K562 (cell line): ENCODE data around the gene SEPTIN12. TPM values are rescaled to one million over a fixed set of nuclear protein-coding genes. Genes with fewer than 3 reads are reported as not detected.

Experiments used
- ATAC-seq: fragments of 200-7000 bp; cut with Tn5 transposase; 3 replicates; pipeline ENCODE4 v1.9.1; 2020; ENCODE audit warnings: moderate library complexity
- BruUV-seq: library from RNA; stranded (reverse); fragments of 400-500 nt; replicated peaks from 2 replicates; lab custom pipeline; 2021; lab: Mats Ljungman, UMichigan
- CTCF ChIA-PET: fragments of 300-600 bp; formaldehyde crosslinking; extraction: SDS; loops from one replicate; lab custom pipeline; 2021; ENCODE audit warnings: low intra/inter-chr PET ratio; lab: Yijun Ruan, JAX
- POLR2A ChIA-PET: fragments of 300-600, 350-650 bp; sonication (Branson Sonifier 250); formaldehyde crosslinking; extraction: SDS; loops from one replicate; lab custom pipeline; 2021; ENCODE audit warnings: antibody characterized with exemption, inconsistent platforms; lab: Yijun Ruan, JAX
- DNase-seq, 4 experiments: peaks; one replicate each; pipeline versions ENCODE4 v3.0.0 to v3.0.0-alpha.2; 2011 to 2018; ENCODE audit warnings: low spot score in 3 of 4, mixed read lengths in 3 of 4; ENCODE audit errors: extremely low read depth in 1 of 4
- FAIRE-seq: peaks from 2 replicates; lab custom pipeline; 2011; peaks lifted over from hg19 to GRCh38; lab: Jason Lieb, UNC
- H2AFZ ChIP-seq: 2 replicates; pipeline ENCODE4 v1.6.0; 2011; ENCODE audit warnings: low read depth, low read length, control low read depth, inconsistent platforms
- H3K27ac ChIP-seq: fragments of 200-600 bp; 3 replicates; pipeline ENCODE4 v1.8.0; 2011; ENCODE audit warnings: low read depth, mild to moderate bottlenecking, control low read depth, inconsistent platforms, low read length, moderate library complexity, mixed read lengths; ENCODE audit errors: extremely low read depth
- H3K27me3 ChIP-seq, 2 experiments: fragments of 300-600 bp in 1 of 2; 2 replicates in 1 of 2; 3 replicates in 1 of 2; pipeline versions ENCODE4 v1.6.0 to v1.8.0; 2011; ENCODE audit warnings: inconsistent platforms in 2 of 2, low read length in 2 of 2, mild to moderate bottlenecking in 1 of 2, mixed read lengths in 1 of 2, moderate library complexity in 1 of 2; ENCODE audit not compliant: control insufficient read depth in 2 of 2, insufficient read depth in 2 of 2
- H3K36me3 ChIP-seq: fragments of 300-600 bp; 3 replicates; pipeline ENCODE4 v1.8.0; 2011; ENCODE audit warnings: mild to moderate bottlenecking, low read length, inconsistent platforms; ENCODE audit not compliant: control insufficient read depth, insufficient read depth
- H3K4me1 ChIP-seq, 2 experiments: fragments of 200-600 bp in 1 of 2; replicated peaks in 1 of 2; 2 replicates in 1 of 2; 3 replicates in 1 of 2; pipeline versions ENCODE4 v1.5.1 to v1.8.0; 2011; ENCODE audit warnings: inconsistent platforms in 2 of 2, low read length in 2 of 2, mild to moderate bottlenecking in 1 of 2, mixed read lengths in 1 of 2, moderate library complexity in 1 of 2; ENCODE audit not compliant: control insufficient read depth in 2 of 2, insufficient read depth in 2 of 2
- H3K4me2 ChIP-seq: 2 replicates; pipeline ENCODE4 v1.6.1; 2011; ENCODE audit warnings: low read length, control low read depth, inconsistent platforms, mixed read lengths; ENCODE audit not compliant: insufficient read depth
- H3K4me3 ChIP-seq: fragments of 200-600 bp; sonication (generic), shearing (Covaris generic); 2 replicates; pipeline ENCODE4 v1.5.1; 2016; ENCODE audit warnings: control low read depth, inconsistent platforms
- H3K79me2 ChIP-seq: fragments of 200-600 bp; 3 replicates; pipeline ENCODE4 v1.8.0; 2011; ENCODE audit warnings: low read length, inconsistent platforms; ENCODE audit not compliant: control insufficient read depth, insufficient read depth
- H3K9ac ChIP-seq, 2 experiments: 2 replicates each; pipeline versions ENCODE4 v1.6.0 to v1.6.1; 2011; ENCODE audit warnings: low read depth in 2 of 2, low read length in 2 of 2, control low read depth in 1 of 2, inconsistent platforms in 1 of 2, mild to moderate bottlenecking in 1 of 2, mixed read lengths in 1 of 2; ENCODE audit not compliant: insufficient read depth in 1 of 2
- H3K9me1 ChIP-seq: one replicate; pipeline ENCODE4 v1.6.0; 2011; ENCODE audit warnings: inconsistent platforms, mild to moderate bottlenecking, low read length, moderate library complexity; ENCODE audit not compliant: control insufficient read depth, insufficient read depth
- H3K9me3 ChIP-seq: replicated peaks from 2 replicates; pipeline ENCODE4 v1.5.1; 2011; ENCODE audit warnings: low read depth, low read length, inconsistent platforms; ENCODE audit not compliant: control insufficient read depth, insufficient read depth
- H4K20me1 ChIP-seq: replicated peaks from 2 replicates; pipeline ENCODE4 v1.6.1; 2011; ENCODE audit warnings: low read length, inconsistent platforms, mixed read lengths; ENCODE audit not compliant: control insufficient read depth, insufficient read depth
- CCAR2 ChIP-seq: fragments of 200-400 bp; formaldehyde crosslinking; IDR thresholded peaks from 2 replicates; pipeline ENCODE4 v1.6.1; 2017; ENCODE audit warnings: mild to moderate bottlenecking, low read depth, low read length
- CGGBP1 ChIP-seq: fragments of 250-450 bp; sonication (Bioruptor Pico); IDR thresholded peaks from 2 replicates; pipeline ENCODE4 v1.9.0; 2021; ENCODE audit warnings: mild to moderate bottlenecking
- EWSR1 ChIP-seq: fragments of 450-650 bp; IDR thresholded peaks from 2 replicates; pipeline ENCODE4 v1.6.1; 2018; ENCODE audit warnings: borderline replicate concordance, mild to moderate bottlenecking, low read depth, moderate library complexity; ENCODE audit not compliant: partially characterized antibody
- KDM4B ChIP-seq, 2 experiments: fragments of 450-650 bp in 1 of 2; sonication (generic) in 1 of 2; IDR thresholded peaks; 2 replicates each; pipeline ENCODE4 v1.6.1; 2016 to 2017; ENCODE audit warnings: borderline replicate concordance in 2 of 2, antibody characterized with exemption in 1 of 2, low read depth in 1 of 2, mild to moderate bottlenecking in 1 of 2
- LCOR ChIP-seq: sonication (generic); formaldehyde crosslinking; IDR thresholded peaks from 2 replicates; pipeline ENCODE4 v1.8.0; 2022; ENCODE audit warnings: mild to moderate bottlenecking, missing genetic modification reagents
- SNAPC5 ChIP-seq: fragments of 250-450 bp; sonication (Bioruptor Pico); IDR thresholded peaks from 2 replicates; pipeline ENCODE4 v1.8.0; 2021; ENCODE audit warnings: moderate library complexity, mild to moderate bottlenecking, inconsistent platforms
- TCF7L2 ChIP-seq: fragments of 150-350 bp; IDR thresholded peaks from 2 replicates; pipeline ENCODE4 v1.6.1; 2016; ENCODE audit warnings: low read depth, mild to moderate bottlenecking, low read length, moderate library complexity
- TOE1 ChIP-seq, 2 experiments: fragments of 450-650 bp in 1 of 2; sonication (generic) in 1 of 2; formaldehyde crosslinking in 1 of 2; IDR thresholded peaks; 2 replicates each; pipeline versions ENCODE4 v1.7.1 to v1.8.0; 2016 to 2022; ENCODE audit warnings: borderline replicate concordance in 2 of 2, mild to moderate bottlenecking in 2 of 2, antibody characterized with exemption in 1 of 2, inconsistent platforms in 1 of 2, low read depth in 1 of 2, missing genetic modification reagents in 1 of 2, moderate library complexity in 1 of 2
- ZBTB40 ChIP-seq, 2 experiments: fragments of 450-650 bp in 1 of 2; sonication (generic) in 1 of 2; formaldehyde crosslinking in 1 of 2; IDR thresholded peaks; 2 replicates each; pipeline versions ENCODE4 v1.7.1 to v1.9.0; 2016 to 2022; ENCODE audit warnings: inconsistent platforms in 1 of 2, mild to moderate bottlenecking in 1 of 2, missing genetic modification reagents in 1 of 2
- ZNF165 ChIP-seq: fragments of 250-450 bp; sonication (Bioruptor Pico); IDR thresholded peaks from 2 replicates; pipeline ENCODE4 v1.4.0; 2020; ENCODE audit warnings: borderline replicate concordance
- ZNF384 ChIP-seq: IDR thresholded peaks from 2 replicates; pipeline ENCODE4 v1.6.1; 2012; ENCODE audit warnings: low read depth, low read length, improper control_type of control experiment
- ZNF445 ChIP-seq: fragments of 250-450 bp; sonication (Bioruptor Pico); IDR thresholded peaks from 2 replicates; pipeline ENCODE4 v1.4.0; 2020; ENCODE audit warnings: low read depth, mild to moderate bottlenecking, moderate library complexity
- WGBS: fragments of 100-300 bp; shearing (Covaris generic); methylation state at CpG from one replicate; pipeline ENCODE4 v1.1.6; 2016; ENCODE audit warnings: low coverage, mixed read lengths; ENCODE audit not compliant: insufficient coverage; ENCODE audit errors: missing lambda C conversion rate; 5-methylcytosine and 5-hydroxymethylcytosine counted together
- in situ Hi-C: fragments of 300-500 bp; cut with MboI; formaldehyde crosslinking; loops from 4 replicates; pipeline ENCODE4 v1.15.0; 2018; ENCODE audit warnings: inconsistent platforms, mixed read lengths
- intact Hi-C: fragments of 100-400 bp; cut with micrococcal nuclease; formaldehyde crosslinking; loops from 2 replicates; pipeline ENCODE4 v1.14.2; 2022
- polyA plus RNA-seq, 8 experiments: library from polyadenylated mRNA; depleted of rRNA in 4 of 8; stranded (reverse) in 5 of 8; unstranded in 3 of 8; fragments of >200 nt; fragmentation: Nextera tagmentation in 2 of 8; fragmentation: Illumina TruSeq in 1 of 8; extraction: Ambion mirVana in 2 of 8; extraction: Trizol in 1 of 8; gene quantifications; 2 replicates each; pipeline versions ENCODE4 v1.2.1 to v1.2.3, GENCODE V29; 2011 to 2014; ENCODE audit warnings: inconsistent platforms in 1 of 8, missing spikeins in 1 of 8
- total RNA-seq, 7 experiments: library from RNA; depleted of rRNA in 6 of 7; stranded (reverse); fragments of >200 nt in 6 of 7; fragmentation: Illumina TruSeq in 2 of 7; extraction: Trizol in 2 of 7; gene quantifications; 2 replicates each; pipeline versions ENCODE4 v1.2.1 to v1.2.3, GENCODE V29; 2011 to 2021; ENCODE audit warnings: low replicate concordance in 1 of 7

The SEPTIN12 gene
- total and polyA plus RNA-seq, 9 of the 15 experiments (the other 6 are each of a cell fraction or from before 2014, with no cell fraction given), result not detected

- peaks cover 25% of the 10 kb centered on the region for H3K79me2 ChIP-seq
- no peak overlapping the region for H3K9ac ChIP-seq
- FAIRE-seq (no peak), DNase-seq (no peak), ATAC-seq (no peak)
- no peak overlapping the region for H2AFZ ChIP-seq
- no peak overlapping the region for H3K27ac ChIP-seq
- no peaks in the 10 kb centered on the region for H3K9me3 ChIP-seq
- H3K9me1 ChIP-seq, result no peaks in the 10 kb centered on the region
- CTCF ChIA-PET, result no interaction called here
- H3K4me2 ChIP-seq, result no peak overlapping the region
- no peak overlapping the region for H3K4me3 ChIP-seq
- peaks cover 6% of the 10 kb centered on the region for H4K20me1 ChIP-seq
- BruUV-seq, result no TSS peak
- peaks cover 60% of the 10 kb centered on the region for H3K36me3 ChIP-seq
- POLR2A ChIA-PET, result no interaction called here
- in situ Hi-C loops, result no loop called here
- intact Hi-C loops, result no loop called here
- H3K4me1 ChIP-seq, result peaks cover 4 to 7% of the 10 kb centered on the region in 2 experiments; a peak in 3 of 5 replicates
- WGBS, result 92% methylated on average over 8 of the region's 8 CpGs
- H3K27me3 ChIP-seq, result no peaks in the 10 kb centered on the region
- TF ChIP-seq ZNF445 (CRISPR knock-in tag), result no peak
- no peak for TF ChIP-seq EWSR1
- no peak for TF ChIP-seq ZNF384
- no peak for TF ChIP-seq ZNF165 (CRISPR knock-in tag)
- no peak for TF ChIP-seq TOE1 (IDR thresholded peaks at IDR 0.05; ENCODE audit: borderline replicate concordance)
- TF ChIP-seq TOE1 (CRISPR knock-in tag; IDR thresholded peaks at IDR 0.05; ENCODE audit: borderline replicate concordance, low read depth), result no peak
- TF ChIP-seq LCOR, result no peak
- no peak for TF ChIP-seq CGGBP1 (CRISPR knock-in tag)
- no peak for TF ChIP-seq TCF7L2
- TF ChIP-seq CCAR2, result no peak
- TF ChIP-seq ZBTB40 (IDR thresholded peaks at IDR 0.05), result no peak
- TF ChIP-seq ZBTB40 (CRISPR knock-in tag; IDR thresholded peaks at IDR 0.05), result no peak
- no peak for TF ChIP-seq KDM4B (IDR thresholded peaks at IDR 0.05; ENCODE audit: borderline replicate concordance in 2 of 2, low read depth in 1 of 2)
- no peak for TF ChIP-seq SNAPC5
These were observed 59.5 kb downstream of the SEPTIN12 start for GRCh38 chr16:4728676-4729075.
